K562 (cell line): ENCODE measurements around the gene SNAPC3. TPM values are rescaled to one million over a fixed set of nuclear protein-coding genes. Genes with fewer than 3 reads are reported as not detected.
A peak's percentile ranks its signal among the peaks of the same experiment; 100 is the strongest.

Experiments
- BACH1 ChIP-seq: fragments of 200-800 bp; sonication (Bioruptor generic); IDR thresholded peaks from 2 replicates; pipeline ENCODE4 v1.6.1; 2016; ENCODE audit warnings: missing genetic modification characterization, missing compliant biosample characterization
- BCL6 ChIP-seq: fragments of 250-450 bp; sonication (Bioruptor Pico); IDR thresholded peaks from 2 replicates; pipeline ENCODE4 v1.4.0; 2020
- CBX3 ChIP-seq, 2 experiments: IDR thresholded peaks; 1 replicate in 1 of 2; 2 replicates in 1 of 2; pipeline ENCODE4 v1.6.1; 2012; ENCODE audit warnings: inconsistent platforms in 2 of 2, low read length in 2 of 2, borderline replicate concordance in 1 of 2, control low read depth in 1 of 2
- CBX8 ChIP-seq: fragments of 200-600 bp; sonication (generic); IDR thresholded peaks from 2 replicates; pipeline ENCODE4 v1.6.1; 2012; ENCODE audit warnings: borderline replicate concordance, mixed run types, low read depth, mild to moderate bottlenecking, moderate library complexity, mixed read lengths, low read length, control low read depth, inconsistent platforms; ENCODE audit not compliant: poor library complexity, severe bottlenecking; ENCODE audit errors: extremely low read depth
- FOXA3 ChIP-seq, 2 experiments: fragments of 450-650 bp in 1 of 2; sonication (generic) in 1 of 2; formaldehyde crosslinking; IDR thresholded peaks in 1 of 2; conservative IDR thresholded peaks in 1 of 2; 2 replicates each; pipeline versions ENCODE4 v1.4.0 to v1.8.0; 2020 to 2022; ENCODE audit warnings: mild to moderate bottlenecking in 2 of 2, missing genetic modification reagents in 1 of 2
- MTA3 ChIP-seq: fragments of 450-650 bp; formaldehyde crosslinking; IDR thresholded peaks from 2 replicates; pipeline ENCODE4 v1.6.1; 2017; ENCODE audit warnings: mild to moderate bottlenecking, borderline replicate concordance
- NBN ChIP-seq: fragments of 450-650 bp; IDR thresholded peaks from 2 replicates; pipeline ENCODE4 v1.6.1; 2016; ENCODE audit warnings: low read depth, mild to moderate bottlenecking
- NFXL1 ChIP-seq: fragments of 450-650 bp; formaldehyde crosslinking; IDR thresholded peaks from 2 replicates; pipeline ENCODE4 v1.4.0; 2021; ENCODE audit warnings: mild to moderate bottlenecking
- PML ChIP-seq: IDR thresholded peaks from 2 replicates; pipeline ENCODE4 v1.6.1; 2012; ENCODE audit warnings: low read length, inconsistent platforms
- POLR2H ChIP-seq: IDR thresholded peaks from 2 replicates; pipeline ENCODE4 v1.6.1; 2016; ENCODE audit warnings: missing genetic modification characterization, low read depth, mild to moderate bottlenecking, control low read depth, missing compliant biosample characterization, moderate library complexity
- PRPF4 ChIP-seq: fragments of 200-400 bp; formaldehyde crosslinking; IDR thresholded peaks from one replicate; pipeline ENCODE4 v1.6.1; 2017; ENCODE audit warnings: low read length, low read depth, mild to moderate bottlenecking; ENCODE audit not compliant: insufficient read depth, poor library complexity, severe bottlenecking
- RAD21 ChIP-seq, 2 experiments: fragments of 250-450 bp in 1 of 2; fragments of 450-650 bp in 1 of 2; sonication (Bioruptor Pico) in 1 of 2; formaldehyde crosslinking in 1 of 2; IDR thresholded peaks in 1 of 2; conservative IDR thresholded peaks in 1 of 2; 2 replicates each; pipeline versions ENCODE4 v1.4.0 to v1.8.0; 2020 to 2022; ENCODE audit warnings: mild to moderate bottlenecking in 2 of 2, moderate library complexity in 1 of 2
- RB1 ChIP-seq: fragments of 450-650 bp; IDR thresholded peaks from 2 replicates; pipeline ENCODE4 v1.6.1; 2017; ENCODE audit warnings: low read depth, mild to moderate bottlenecking
- RBM15 ChIP-seq: fragments of 200-400 bp; formaldehyde crosslinking; IDR thresholded peaks from 2 replicates; pipeline ENCODE4 v1.6.1; 2018; ENCODE audit warnings: mild to moderate bottlenecking, low read length, moderate library complexity; ENCODE audit not compliant: insufficient read depth
- SREBF1 ChIP-seq: fragments of 150-350 bp; IDR thresholded peaks from 2 replicates; pipeline ENCODE4 v1.6.1; 2014; ENCODE audit warnings: antibody characterized with exemption, low read depth, low read length, borderline replicate concordance
- TAF9B ChIP-seq: fragments of 450-650 bp; IDR thresholded peaks from 2 replicates; pipeline ENCODE4 v1.6.1; 2018; ENCODE audit warnings: mild to moderate bottlenecking; ENCODE audit not compliant: partially characterized antibody
- TCF7 ChIP-seq: sonication (generic); IDR thresholded peaks from 2 replicates; pipeline ENCODE4 v1.6.1; 2016; ENCODE audit warnings: antibody characterized with exemption, borderline replicate concordance
- TFAM ChIP-seq: fragments of 250-450 bp; sonication (Bioruptor Pico); conservative IDR thresholded peaks from 2 replicates; pipeline ENCODE4 v1.5.0; 2021; ENCODE audit warnings: mild to moderate bottlenecking, moderate library complexity
- ZNF124 ChIP-seq: sonication (generic); formaldehyde crosslinking; IDR thresholded peaks from 2 replicates; pipeline ENCODE4 v1.8.1; 2022; ENCODE audit warnings: missing genetic modification reagents
- polyA plus RNA-seq, 8 experiments: library from polyadenylated mRNA; depleted of rRNA in 4 of 8; stranded (reverse) in 5 of 8; unstranded in 3 of 8; fragments of >200 nt; fragmentation: Nextera tagmentation in 2 of 8; fragmentation: Illumina TruSeq in 1 of 8; extraction: Ambion mirVana in 2 of 8; extraction: Trizol in 1 of 8; gene quantifications; 2 replicates each; pipeline versions ENCODE4 v1.2.1 to v1.2.3, GENCODE V29; 2011 to 2014; ENCODE audit warnings: inconsistent platforms in 1 of 8, missing spikeins in 1 of 8
- total RNA-seq, 7 experiments: library from RNA; depleted of rRNA in 6 of 7; stranded (reverse); fragments of >200 nt in 6 of 7; fragmentation: Illumina TruSeq in 2 of 7; extraction: Trizol in 2 of 7; gene quantifications; 2 replicates each; pipeline versions ENCODE4 v1.2.1 to v1.2.3, GENCODE V29; 2011 to 2021; ENCODE audit warnings: low replicate concordance in 1 of 7
- TF ChIP-seq, protein P1 (sequence below): fragments of 250-450 bp; sonication (Bioruptor Pico); IDR thresholded peaks from 2 replicates; pipeline ENCODE4 v1.4.0; 2020

The SNAPC3 gene
- total and polyA plus RNA-seq, 9 of the 15 experiments (the other 6 are each of a cell fraction or from before 2014, with no cell fraction given) = 2.3 to 38.9 (median 19.8) TPM

DNA sequence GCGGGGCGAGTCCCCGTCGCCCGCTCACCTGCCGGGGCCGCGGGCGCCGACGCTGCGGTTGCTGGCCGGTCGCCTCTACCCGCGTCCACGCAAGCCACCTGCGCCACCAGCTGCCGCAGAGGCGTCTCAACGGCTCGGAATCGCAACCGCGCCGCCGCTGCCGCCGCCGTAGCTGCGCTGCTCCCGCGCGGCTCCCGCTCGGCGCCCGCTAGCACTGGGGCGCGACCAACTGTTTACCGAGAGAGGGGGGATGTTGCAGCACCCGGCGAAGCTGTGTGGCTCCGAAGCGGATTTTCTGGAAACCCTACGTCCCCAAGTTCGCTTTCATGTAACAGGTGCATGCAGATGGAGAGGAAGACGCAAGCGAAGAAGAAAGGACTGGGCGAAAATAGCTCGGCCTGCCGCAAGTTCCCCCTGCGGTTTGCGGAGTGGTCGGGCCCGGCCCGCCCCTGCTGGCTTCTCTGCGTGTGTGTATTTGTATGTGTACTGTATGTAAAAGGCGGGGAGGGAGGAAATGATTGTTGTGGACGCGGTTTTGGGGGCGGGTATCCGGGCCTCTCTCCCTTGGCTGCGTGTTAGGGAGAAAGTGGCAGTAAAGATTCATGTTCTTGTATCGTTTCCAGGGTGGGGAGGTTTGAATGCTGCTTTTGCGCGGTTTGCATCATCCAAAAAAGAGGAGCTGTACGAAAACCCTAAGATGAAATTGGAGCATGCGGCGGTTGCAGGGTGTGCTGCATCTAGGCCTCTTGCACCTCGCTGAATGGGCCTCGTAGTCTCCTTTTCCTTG lies 88.3 kb downstream of the SNAPC3 start, which contains the start of gene PSIP1 (continued):
- TF ChIP-seq SREBF1 = peak; percentile 83
- no peak for TF ChIP-seq ZNF124 (CRISPR knock-in tag)
- no peak for TF ChIP-seq CBX8
- 0 out of 2 replicates have a peak, but pooled peaks have one; percentile 25 for TF ChIP-seq PML
- TF ChIP-seq TAF9B = peak; percentile 71
- no peak; the same call in 1 of the 2 replicates for TF ChIP-seq RB1
- TF ChIP-seq NFXL1 (CRISPR knock-in tag) = no peak
- no peak for TF ChIP-seq FOXA3 (CRISPR knock-in tag; conservative IDR thresholded peaks at IDR 0.05 in 1 of 2, IDR thresholded peaks at IDR 0.05 in 1 of 2)
- no peak for TF ChIP-seq TCF7
- TF ChIP-seq RBM15 = no peak
- peak; percentile 27; the same call in 1 of the 2 replicates for TF ChIP-seq NBN
- TF ChIP-seq PRPF4 = no peak
- TF ChIP-seq TFAM = no peak
- no peak for TF ChIP-seq BACH1 (tag)
- no peak for TF ChIP-seq BCL6 (CRISPR knock-in tag)
- peak; percentile 40; the same call in 1 of the 2 replicates for TF ChIP-seq POLR2H (tag)
- TF ChIP-seq, protein P1, sequence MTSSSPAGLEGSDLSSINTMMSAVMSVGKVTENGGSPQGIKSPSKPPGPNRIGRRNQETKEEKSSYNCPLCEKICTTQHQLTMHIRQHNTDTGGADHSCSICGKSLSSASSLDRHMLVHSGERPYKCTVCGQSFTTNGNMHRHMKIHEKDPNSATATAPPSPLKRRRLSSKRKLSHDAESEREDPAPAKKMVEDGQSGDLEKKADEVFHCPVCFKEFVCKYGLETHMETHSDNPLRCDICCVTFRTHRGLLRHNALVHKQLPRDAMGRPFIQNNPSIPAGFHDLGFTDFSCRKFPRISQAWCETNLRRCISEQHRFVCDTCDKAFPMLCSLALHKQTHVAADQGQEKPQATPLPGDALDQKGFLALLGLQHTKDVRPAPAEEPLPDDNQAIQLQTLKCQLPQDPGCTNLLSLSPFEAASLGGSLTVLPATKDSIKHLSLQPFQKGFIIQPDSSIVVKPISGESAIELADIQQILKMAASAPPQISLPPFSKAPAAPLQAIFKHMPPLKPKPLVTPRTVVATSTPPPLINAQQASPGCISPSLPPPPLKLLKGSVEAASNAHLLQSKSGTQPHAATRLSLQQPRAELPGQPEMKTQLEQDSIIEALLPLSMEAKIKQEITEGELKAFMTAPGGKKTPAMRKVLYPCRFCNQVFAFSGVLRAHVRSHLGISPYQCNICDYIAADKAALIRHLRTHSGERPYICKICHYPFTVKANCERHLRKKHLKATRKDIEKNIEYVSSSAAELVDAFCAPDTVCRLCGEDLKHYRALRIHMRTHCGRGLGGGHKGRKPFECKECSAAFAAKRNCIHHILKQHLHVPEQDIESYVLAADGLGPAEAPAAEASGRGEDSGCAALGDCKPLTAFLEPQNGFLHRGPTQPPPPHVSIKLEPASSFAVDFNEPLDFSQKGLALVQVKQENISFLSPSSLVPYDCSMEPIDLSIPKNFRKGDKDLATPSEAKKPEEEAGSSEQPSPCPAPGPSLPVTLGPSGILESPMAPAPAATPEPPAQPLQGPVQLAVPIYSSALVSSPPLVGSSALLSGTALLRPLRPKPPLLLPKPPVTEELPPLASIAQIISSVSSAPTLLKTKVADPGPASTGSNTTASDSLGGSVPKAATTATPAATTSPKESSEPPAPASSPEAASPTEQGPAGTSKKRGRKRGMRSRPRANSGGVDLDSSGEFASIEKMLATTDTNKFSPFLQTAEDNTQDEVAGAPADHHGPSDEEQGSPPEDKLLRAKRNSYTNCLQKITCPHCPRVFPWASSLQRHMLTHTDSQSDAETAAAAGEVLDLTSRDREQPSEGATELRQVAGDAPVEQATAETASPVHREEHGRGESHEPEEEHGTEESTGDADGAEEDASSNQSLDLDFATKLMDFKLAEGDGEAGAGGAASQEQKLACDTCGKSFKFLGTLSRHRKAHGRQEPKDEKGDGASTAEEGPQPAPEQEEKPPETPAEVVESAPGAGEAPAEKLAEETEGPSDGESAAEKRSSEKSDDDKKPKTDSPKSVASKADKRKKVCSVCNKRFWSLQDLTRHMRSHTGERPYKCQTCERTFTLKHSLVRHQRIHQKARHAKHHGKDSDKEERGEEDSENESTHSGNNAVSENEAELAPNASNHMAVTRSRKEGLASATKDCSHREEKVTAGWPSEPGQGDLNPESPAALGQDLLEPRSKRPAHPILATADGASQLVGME = no peak
- no peak for TF ChIP-seq CBX3 (IDR thresholded peaks at IDR 0.05; ENCODE audit: borderline replicate concordance in 1 of 2, low read length in 2 of 2)
- no peak for TF ChIP-seq RAD21 (CRISPR knock-in tag; conservative IDR thresholded peaks at IDR 0.05 in 1 of 2, IDR thresholded peaks at IDR 0.05 in 1 of 2)
- peak; percentile 64; the same call in 1 of the 2 replicates for TF ChIP-seq MTA3
